Panc1 (cell line): ENCODE measurements around the gene PPP3R2.

Experiments
- CTCF ChIP-seq: fragments of 450-650 bp; IDR thresholded peaks from 2 replicates; pipeline ENCODE4 v1.5.1; 2017; ENCODE audit warnings: mild to moderate bottlenecking
- POLR2AphosphoS5 ChIP-seq: IDR thresholded peaks from 2 replicates; pipeline ENCODE4 v1.6.1; 2012; ENCODE audit warnings: mild to moderate bottlenecking, low read depth, low read length, moderate library complexity
- SIN3A ChIP-seq: IDR thresholded peaks from 2 replicates; pipeline ENCODE4 v1.6.1; 2012; ENCODE audit warnings: low read depth, mild to moderate bottlenecking, low read length, moderate library complexity, borderline replicate concordance; ENCODE audit not compliant: insufficient read depth
- TF ChIP-seq, protein P1 (sequence below), 2 experiments: IDR thresholded peaks; 2 replicates each; pipeline ENCODE4 v1.6.1; 2011 to 2012; ENCODE audit warnings: low read depth in 2 of 2, control low read depth in 1 of 2, low read length in 1 of 2, mild to moderate bottlenecking in 1 of 2, moderate library complexity in 1 of 2; ENCODE audit not compliant: insufficient read depth in 1 of 2

DNA sequence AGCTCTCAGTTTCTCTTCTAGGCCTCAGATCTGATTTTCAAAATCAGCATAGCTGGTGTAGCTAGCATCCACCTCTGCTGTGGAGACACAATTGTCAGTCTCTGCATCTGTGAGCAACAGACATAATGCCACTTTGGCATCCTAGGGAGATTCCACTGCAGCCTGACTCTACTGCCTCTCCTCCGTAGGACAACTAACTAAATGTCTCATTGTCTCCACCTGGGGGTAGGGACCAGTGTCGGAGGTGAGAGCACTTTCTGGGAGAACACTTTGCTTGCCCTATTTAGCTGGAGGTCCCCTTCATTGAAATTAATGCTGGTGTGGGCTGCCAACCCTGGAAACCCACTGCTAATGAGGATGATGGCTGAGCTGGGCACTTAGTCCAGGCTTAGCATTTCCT, 1.4 kb downstream of the PPP3R2 start:
- TF ChIP-seq CTCF = no peak
- no peak for TF ChIP-seq POLR2AphosphoS5
- TF ChIP-seq SIN3A = no peak
- TF ChIP-seq, protein P1, sequence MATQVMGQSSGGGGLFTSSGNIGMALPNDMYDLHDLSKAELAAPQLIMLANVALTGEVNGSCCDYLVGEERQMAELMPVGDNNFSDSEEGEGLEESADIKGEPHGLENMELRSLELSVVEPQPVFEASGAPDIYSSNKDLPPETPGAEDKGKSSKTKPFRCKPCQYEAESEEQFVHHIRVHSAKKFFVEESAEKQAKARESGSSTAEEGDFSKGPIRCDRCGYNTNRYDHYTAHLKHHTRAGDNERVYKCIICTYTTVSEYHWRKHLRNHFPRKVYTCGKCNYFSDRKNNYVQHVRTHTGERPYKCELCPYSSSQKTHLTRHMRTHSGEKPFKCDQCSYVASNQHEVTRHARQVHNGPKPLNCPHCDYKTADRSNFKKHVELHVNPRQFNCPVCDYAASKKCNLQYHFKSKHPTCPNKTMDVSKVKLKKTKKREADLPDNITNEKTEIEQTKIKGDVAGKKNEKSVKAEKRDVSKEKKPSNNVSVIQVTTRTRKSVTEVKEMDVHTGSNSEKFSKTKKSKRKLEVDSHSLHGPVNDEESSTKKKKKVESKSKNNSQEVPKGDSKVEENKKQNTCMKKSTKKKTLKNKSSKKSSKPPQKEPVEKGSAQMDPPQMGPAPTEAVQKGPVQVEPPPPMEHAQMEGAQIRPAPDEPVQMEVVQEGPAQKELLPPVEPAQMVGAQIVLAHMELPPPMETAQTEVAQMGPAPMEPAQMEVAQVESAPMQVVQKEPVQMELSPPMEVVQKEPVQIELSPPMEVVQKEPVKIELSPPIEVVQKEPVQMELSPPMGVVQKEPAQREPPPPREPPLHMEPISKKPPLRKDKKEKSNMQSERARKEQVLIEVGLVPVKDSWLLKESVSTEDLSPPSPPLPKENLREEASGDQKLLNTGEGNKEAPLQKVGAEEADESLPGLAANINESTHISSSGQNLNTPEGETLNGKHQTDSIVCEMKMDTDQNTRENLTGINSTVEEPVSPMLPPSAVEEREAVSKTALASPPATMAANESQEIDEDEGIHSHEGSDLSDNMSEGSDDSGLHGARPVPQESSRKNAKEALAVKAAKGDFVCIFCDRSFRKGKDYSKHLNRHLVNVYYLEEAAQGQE (IDR thresholded peaks at IDR 0.05; ENCODE audit: insufficient read depth in 1 of 2, low read depth in 2 of 2, low read length in 1 of 2) = no peak
